Vagina (tissue), 2 donors: ENCODE results near the gene ZNF804A. TPM values are rescaled to one million over a fixed set of nuclear protein-coding genes. Genes with fewer than 3 reads are reported as not detected.

Source experiments
- DNase-seq, 2 donors: peaks; one replicate each; pipeline ENCODE4 v3.0.0-alpha.2; 2017; ENCODE audit errors: extremely low spot score in 2 of 2
- H3K27ac ChIP-seq: fragments of 200-600 bp; sonication (generic); one replicate; pipeline ENCODE4 v1.5.1; 2019
- H3K27me3 ChIP-seq: fragments of 200-600 bp; sonication (generic); one replicate; pipeline ENCODE4 v1.5.1; 2019
- H3K36me3 ChIP-seq, 2 donors: fragments of 200-600 bp; sonication (generic); one replicate each; pipeline ENCODE4 v1.5.1; 2017 to 2019
- H3K4me1 ChIP-seq: fragments of 200-600 bp; sonication (generic); one replicate; pipeline ENCODE4 v1.5.1; 2019
- H3K4me3 ChIP-seq, 2 donors: fragments of 200-600 bp; sonication (generic); 1 replicate in 1 of 2; 2 replicates in 1 of 2; pipeline ENCODE4 v1.5.1; 2016 to 2019
- H3K9me3 ChIP-seq: fragments of 200-600 bp; sonication (generic); one replicate; pipeline ENCODE4 v1.5.1; 2019
- POLR2A ChIP-seq, 2 donors: fragments of 450-650 bp; IDR thresholded peaks; one replicate each; pipeline ENCODE4 v1.6.1; 2017; ENCODE audit warnings: antibody characterized with exemption in 2 of 2, mild to moderate bottlenecking in 2 of 2, moderate library complexity in 2 of 2
- POLR2AphosphoS5 ChIP-seq, 2 donors: sonication (generic); formaldehyde crosslinking; IDR thresholded peaks; one replicate each; pipeline ENCODE4 v1.9.0; 2017; ENCODE audit warnings: antibody characterized with exemption in 2 of 2, mild to moderate bottlenecking in 2 of 2, low read depth in 1 of 2; ENCODE audit not compliant: insufficient read depth in 1 of 2
- intact Hi-C: fragments of 100-400 bp; cut with DNase I; formaldehyde crosslinking; loops from one replicate; pipeline ENCODE4 v1.15.1; 2023
- total RNA-seq: library from RNA; depleted of rRNA; stranded (reverse); fragments of >200 nt; gene quantifications from one replicate; pipeline ENCODE4 v1.2.3, GENCODE V29; 2016
- TF ChIP-seq, protein P1 (sequence below), 3 experiments: fragments of 450-650 bp in 2 of 3; fragments of 200-600 bp in 1 of 3; sonication (generic) in 1 of 3; IDR thresholded peaks; one replicate each; pipeline ENCODE4 v1.5.1; 2017 to 2019; ENCODE audit warnings: antibody characterized with exemption in 3 of 3, mild to moderate bottlenecking in 2 of 3, moderate library complexity in 2 of 3

ZNF804A gene
- total RNA-seq, 1 donor from 2014 or later, result 1.2 TPM

DNA sequence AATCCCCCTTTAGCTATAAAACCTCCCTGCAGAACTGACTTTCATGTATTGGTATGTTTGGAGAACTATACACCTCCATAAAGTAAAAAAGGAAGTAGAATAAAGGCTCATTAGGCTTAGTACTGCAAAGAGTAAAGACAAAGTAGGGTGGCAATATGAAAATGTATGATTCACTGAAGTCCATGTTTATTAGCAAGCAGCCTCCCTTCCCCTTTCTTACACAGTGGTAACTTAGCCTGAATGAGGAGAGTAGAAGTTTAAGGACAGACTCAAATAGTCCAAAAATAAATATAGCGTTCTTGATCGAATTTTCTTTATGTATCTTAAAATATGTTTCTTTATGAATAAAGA, 1.5 kb downstream of the ZNF804A start:
- no peak for DNase-seq
- peaks cover 11% of the 10 kb centered on the region for H3K4me1 ChIP-seq
- H3K36me3 ChIP-seq, result no peaks in the 10 kb centered on the region
- no peak overlapping the region for H3K4me3 ChIP-seq
- no peaks in the 10 kb centered on the region for H3K9me3 ChIP-seq
- H3K27ac ChIP-seq, result no peak overlapping the region
- intact Hi-C loops, result no loop called here
- no peak for TF ChIP-seq POLR2A (IDR thresholded peaks at IDR 0.05)
- TF ChIP-seq POLR2AphosphoS5 (IDR thresholded peaks at IDR 0.05; ENCODE audit: insufficient read depth in 1 of 2, low read depth in 1 of 2), result no peak
- TF ChIP-seq, protein P1, sequence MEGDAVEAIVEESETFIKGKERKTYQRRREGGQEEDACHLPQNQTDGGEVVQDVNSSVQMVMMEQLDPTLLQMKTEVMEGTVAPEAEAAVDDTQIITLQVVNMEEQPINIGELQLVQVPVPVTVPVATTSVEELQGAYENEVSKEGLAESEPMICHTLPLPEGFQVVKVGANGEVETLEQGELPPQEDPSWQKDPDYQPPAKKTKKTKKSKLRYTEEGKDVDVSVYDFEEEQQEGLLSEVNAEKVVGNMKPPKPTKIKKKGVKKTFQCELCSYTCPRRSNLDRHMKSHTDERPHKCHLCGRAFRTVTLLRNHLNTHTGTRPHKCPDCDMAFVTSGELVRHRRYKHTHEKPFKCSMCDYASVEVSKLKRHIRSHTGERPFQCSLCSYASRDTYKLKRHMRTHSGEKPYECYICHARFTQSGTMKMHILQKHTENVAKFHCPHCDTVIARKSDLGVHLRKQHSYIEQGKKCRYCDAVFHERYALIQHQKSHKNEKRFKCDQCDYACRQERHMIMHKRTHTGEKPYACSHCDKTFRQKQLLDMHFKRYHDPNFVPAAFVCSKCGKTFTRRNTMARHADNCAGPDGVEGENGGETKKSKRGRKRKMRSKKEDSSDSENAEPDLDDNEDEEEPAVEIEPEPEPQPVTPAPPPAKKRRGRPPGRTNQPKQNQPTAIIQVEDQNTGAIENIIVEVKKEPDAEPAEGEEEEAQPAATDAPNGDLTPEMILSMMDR (IDR thresholded peaks at IDR 0.05), result no peak
- no peaks in the 10 kb centered on the region for H3K27me3 ChIP-seq

DNA sequence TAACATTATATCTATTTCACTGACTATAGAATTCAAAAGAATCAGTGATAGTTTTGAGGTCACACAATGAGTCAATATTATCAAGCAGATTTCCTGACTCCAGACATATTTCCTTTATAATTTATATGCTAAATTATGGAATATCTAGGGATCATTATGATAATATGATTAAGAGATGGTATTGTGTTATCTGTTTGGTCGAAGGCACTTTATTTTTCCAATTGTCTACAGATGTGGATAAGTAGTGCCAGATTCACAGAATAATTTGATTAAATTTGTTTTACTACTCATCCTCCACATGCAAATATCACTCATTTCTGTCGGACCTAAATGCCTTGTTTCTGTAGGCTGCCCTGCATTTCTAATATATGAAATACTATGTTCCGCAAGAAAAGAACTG, 4.4 kb downstream of the ZNF804A start:
- Histone ChIP-seq H3K9me3 (no peaks in the 10 kb centered on the region), H3K4me1 (peaks cover 11% of the 10 kb centered on the region), H3K27me3 (no peaks in the 10 kb centered on the region), H3K27ac (no peak overlapping the region), H3K36me3 (no peaks in the 10 kb centered on the region), H3K4me3 (no peak overlapping the region)
- no peak for DNase-seq
- TF ChIP-seq POLR2AphosphoS5 (IDR thresholded peaks at IDR 0.05; ENCODE audit: insufficient read depth in 1 of 2, low read depth in 1 of 2) (no peak), POLR2A (IDR thresholded peaks at IDR 0.05) (no peak)
- TF ChIP-seq, protein P1 (IDR thresholded peaks at IDR 0.05), result no peak
- intact Hi-C loops, result no loop called here

DNA sequence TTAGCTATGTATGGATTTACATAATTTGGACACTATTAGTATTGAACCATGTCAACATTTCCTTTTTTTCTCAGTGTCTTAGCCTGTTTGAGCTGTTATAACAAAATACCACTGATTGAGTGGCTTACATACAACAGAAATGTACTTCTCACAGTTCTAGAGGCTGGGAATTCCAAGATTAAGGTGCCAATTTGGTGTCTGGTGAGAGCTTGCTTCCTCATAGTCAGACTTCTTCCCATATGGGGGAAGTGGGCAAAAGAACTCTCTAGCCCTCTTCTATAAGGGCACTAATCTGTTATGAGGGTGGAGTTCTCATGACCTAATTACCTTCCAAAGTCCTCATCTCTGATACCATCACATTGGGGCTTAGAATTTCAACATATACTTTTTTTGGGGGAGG, 12.6 kb downstream of the ZNF804A start:
- Histone ChIP-seq H3K4me3 (no peak overlapping the region), H3K4me1 (no peaks in the 10 kb centered on the region), H3K27me3 (no peaks in the 10 kb centered on the region), H3K9me3 (no peaks in the 10 kb centered on the region), H3K27ac (no peak overlapping the region), H3K36me3 (no peaks in the 10 kb centered on the region)
- no peak for DNase-seq
- TF ChIP-seq POLR2AphosphoS5 (IDR thresholded peaks at IDR 0.05; ENCODE audit: insufficient read depth in 1 of 2, low read depth in 1 of 2) (no peak), POLR2A (IDR thresholded peaks at IDR 0.05) (no peak)
- TF ChIP-seq, protein P1 (IDR thresholded peaks at IDR 0.05), result no peak
- intact Hi-C loops, result no loop called here

DNA sequence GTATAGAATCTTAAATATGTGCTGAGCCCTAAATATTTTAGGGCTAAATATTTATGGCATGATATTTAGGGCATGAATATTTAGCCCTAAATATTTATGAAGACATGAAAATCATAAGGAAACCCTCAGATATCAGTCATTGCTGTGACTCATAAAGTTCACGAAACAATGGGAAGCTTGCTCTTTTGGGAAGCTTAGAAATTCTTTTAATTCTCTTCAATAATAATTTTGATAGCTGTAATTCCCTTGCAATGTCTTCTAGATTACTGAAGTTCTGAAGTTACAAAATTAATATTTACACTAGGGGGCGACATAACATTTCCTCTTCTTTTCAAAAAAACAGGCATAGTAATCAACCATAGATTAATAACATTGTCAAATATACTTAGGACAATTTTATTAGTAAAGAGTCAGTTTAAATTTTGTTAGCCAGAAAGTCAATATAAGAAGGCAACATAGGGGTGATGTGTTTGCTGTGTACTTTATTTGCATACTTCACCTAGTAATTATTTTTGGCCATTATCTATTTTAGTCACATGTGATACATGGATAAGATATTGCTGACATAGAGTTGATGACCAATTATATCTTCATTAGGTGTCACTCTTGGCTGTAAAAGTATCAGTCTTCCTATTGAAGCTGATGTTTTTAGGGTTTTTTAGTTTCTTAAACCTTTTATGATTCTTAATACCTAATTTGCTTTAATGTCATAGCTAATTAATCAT, 13.2 kb downstream of the ZNF804A start:
- Histone ChIP-seq H3K9me3 (no peaks in the 10 kb centered on the region), H3K36me3 (no peaks in the 10 kb centered on the region), H3K27ac (no peak overlapping the region), H3K4me3 (no peak overlapping the region), H3K27me3 (no peaks in the 10 kb centered on the region), H3K4me1 (no peaks in the 10 kb centered on the region)
- TF ChIP-seq POLR2AphosphoS5 (IDR thresholded peaks at IDR 0.05; ENCODE audit: insufficient read depth in 1 of 2, low read depth in 1 of 2) (no peak), POLR2A (IDR thresholded peaks at IDR 0.05) (no peak)
- TF ChIP-seq, protein P1 (IDR thresholded peaks at IDR 0.05), result no peak
- no peak for DNase-seq
- intact Hi-C loops, result no loop called here

DNA sequence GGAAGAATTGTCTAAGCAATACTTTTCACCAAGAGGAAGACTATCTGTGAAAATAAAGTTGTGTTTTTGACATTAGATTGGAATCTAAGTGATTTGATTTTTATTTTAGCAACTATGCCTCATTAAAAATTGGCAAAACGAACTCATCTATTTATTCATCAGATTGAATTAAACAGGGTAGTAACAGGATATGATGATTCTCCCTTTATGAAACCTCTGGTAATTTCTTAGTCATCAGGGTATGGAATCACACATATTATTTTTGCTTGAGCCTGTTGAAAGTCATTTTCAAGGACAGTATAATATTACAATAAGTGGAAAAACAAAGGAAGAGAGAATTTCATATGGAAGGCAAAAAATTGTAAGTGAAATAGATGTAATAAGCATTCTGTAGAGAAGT, 22.0 kb downstream of the ZNF804A start:
- TF ChIP-seq POLR2A (IDR thresholded peaks at IDR 0.05), result no peak
- no peak for TF ChIP-seq POLR2AphosphoS5 (IDR thresholded peaks at IDR 0.05; ENCODE audit: insufficient read depth in 1 of 2, low read depth in 1 of 2)
- TF ChIP-seq, protein P1 (IDR thresholded peaks at IDR 0.05), result no peak
- H3K27ac ChIP-seq, result no peak overlapping the region
- no peaks in the 10 kb centered on the region for H3K9me3 ChIP-seq

More for the DNA sequence above, 22.0 kb downstream of the ZNF804A start:
- no peak overlapping the region for H3K4me3 ChIP-seq
- DNase-seq, result no peak
- no peaks in the 10 kb centered on the region for H3K4me1 ChIP-seq
- intact Hi-C loops, result no loop called here
- no peaks in the 10 kb centered on the region for H3K27me3 ChIP-seq
- H3K36me3 ChIP-seq, result no peaks in the 10 kb centered on the region
